Colonic mucosa (tissue), 4 donors: ENCODE data around the gene CERKL. TPM values are rescaled to one million over a fixed set of nuclear protein-coding genes. Genes with fewer than 3 reads are reported as not detected.

ENCODE experiments used
- DNase-seq: peaks from one replicate; pipeline ENCODE4 v3.0.0-alpha.2; 2020
- H3K27ac ChIP-seq: fragments of 200-600 bp; one replicate; pipeline ENCODE4 v1.8.0; 2021
- H3K27me3 ChIP-seq: fragments of 200-600 bp; one replicate; pipeline ENCODE4 v1.8.0; 2021
- H3K36me3 ChIP-seq: fragments of 200-600 bp; one replicate; pipeline ENCODE4 v1.8.0; 2021
- H3K4me1 ChIP-seq: fragments of 200-600 bp; one replicate; pipeline ENCODE4 v1.8.0; 2021; ENCODE audit warnings: mild to moderate bottlenecking
- H3K4me3 ChIP-seq: fragments of 200-600 bp; one replicate; pipeline ENCODE4 v1.8.0; 2021
- H3K9ac ChIP-seq, 2 donors: one replicate each; pipeline ENCODE4 v1.7.0; 2013; ENCODE audit warnings: control low read depth in 2 of 2, low read depth in 2 of 2, low read length in 2 of 2
- H3K9me3 ChIP-seq: fragments of 200-600 bp; one replicate; pipeline ENCODE4 v1.8.0; 2021
- CTCF ChIP-seq: fragments of 200-600 bp; IDR thresholded peaks from one replicate; pipeline ENCODE4 v1.8.0; 2022; ENCODE audit warnings: antibody characterized with exemption, mild to moderate bottlenecking
- intact Hi-C: fragments of 100-400 bp; cut with DNase I; formaldehyde crosslinking; loops from one replicate; pipeline ENCODE4 v1.14.1; 2022
- total RNA-seq, 2 donors: library from RNA; stranded (reverse); fragmentation: NEBNext Ultra II Directional in 1 of 2; extraction: Animal tissue kit (Norgen Biotek cat#: 25700) in 1 of 2; gene quantifications; one replicate each; pipeline ENCODE4 v1.2.1, GENCODE V29; 2021
- donor health status: healthy.
- donor health status: DM: no; HTN: no; CAD: no.
- donor health status: DM: no; HTN: no; CAD: no.

The CERKL gene
- total RNA-seq, 2 donors from 2014 or later: 0.20 to 0.24 TPM

GRCh38 chr2:181523756-181524155 is 133.1 kb downstream of the CERKL start:
- no peak overlapping the region for H3K27ac ChIP-seq
- H3K9me3 ChIP-seq: no peaks in the 10 kb centered on the region
- no peaks in the 10 kb centered on the region for H3K36me3 ChIP-seq
- intact Hi-C loops: no loop called here
- no peaks in the 10 kb centered on the region for H3K27me3 ChIP-seq
- H3K4me3 ChIP-seq: no peak overlapping the region
- DNase-seq: no peak
- no peak for TF ChIP-seq CTCF
- H3K9ac ChIP-seq: no peak overlapping the region
- no peaks in the 10 kb centered on the region for H3K4me1 ChIP-seq

GRCh38 chr2:181520253-181520652 is 136.7 kb downstream of the CERKL start:
- H3K27me3 ChIP-seq: no peaks in the 10 kb centered on the region
- intact Hi-C loops: no loop called here
- no peak overlapping the region for H3K4me3 ChIP-seq
- H3K27ac ChIP-seq: no peak overlapping the region
- no peak for DNase-seq
- H3K4me1 ChIP-seq: no peaks in the 10 kb centered on the region
- no peaks in the 10 kb centered on the region for H3K36me3 ChIP-seq
- no peaks in the 10 kb centered on the region for H3K9me3 ChIP-seq
- H3K9ac ChIP-seq: no peak overlapping the region
- no peak for TF ChIP-seq CTCF

- Histone ChIP-seq H3K9ac (no peak overlapping the region), H3K27ac (no peak overlapping the region), H3K4me1 (no peaks in the 10 kb centered on the region), H3K27me3 (no peaks in the 10 kb centered on the region), H3K4me3 (no peak overlapping the region), H3K9me3 (no peaks in the 10 kb centered on the region), H3K36me3 (no peaks in the 10 kb centered on the region)
- intact Hi-C loops: no loop called here
- no peak for TF ChIP-seq CTCF
- DNase-seq: no peak
Observed at GRCh38 chr2:181517685-181518301, 139.1 kb downstream of the CERKL start.

GRCh38 chr2:181516992-181517391 is 139.9 kb downstream of the CERKL start:
- H3K9ac ChIP-seq: no peak overlapping the region

GRCh38 chr2:181515719-181516118 is 141.2 kb downstream of the CERKL start:
- Histone ChIP-seq H3K9me3 (no peaks in the 10 kb centered on the region), H3K4me1 (no peaks in the 10 kb centered on the region), H3K9ac (no peak overlapping the region), H3K36me3 (no peaks in the 10 kb centered on the region), H3K4me3 (no peak overlapping the region), H3K27me3 (no peaks in the 10 kb centered on the region), H3K27ac (no peak overlapping the region)
- TF ChIP-seq CTCF: no peak
- intact Hi-C loops: no loop called here
- DNase-seq: no peak

More at GRCh38 chr2:181516992-181517391, 139.9 kb downstream of the CERKL start:
- Histone ChIP-seq H3K9me3 (no peaks in the 10 kb centered on the region), H3K27me3 (no peaks in the 10 kb centered on the region), H3K36me3 (no peaks in the 10 kb centered on the region), H3K4me3 (no peak overlapping the region), H3K27ac (no peak overlapping the region), H3K4me1 (no peaks in the 10 kb centered on the region)
- intact Hi-C loops: no loop called here
- TF ChIP-seq CTCF: no peak
- DNase-seq: no peak
